ENCODE results near the gene HGD.

Gene HGD

DNA sequence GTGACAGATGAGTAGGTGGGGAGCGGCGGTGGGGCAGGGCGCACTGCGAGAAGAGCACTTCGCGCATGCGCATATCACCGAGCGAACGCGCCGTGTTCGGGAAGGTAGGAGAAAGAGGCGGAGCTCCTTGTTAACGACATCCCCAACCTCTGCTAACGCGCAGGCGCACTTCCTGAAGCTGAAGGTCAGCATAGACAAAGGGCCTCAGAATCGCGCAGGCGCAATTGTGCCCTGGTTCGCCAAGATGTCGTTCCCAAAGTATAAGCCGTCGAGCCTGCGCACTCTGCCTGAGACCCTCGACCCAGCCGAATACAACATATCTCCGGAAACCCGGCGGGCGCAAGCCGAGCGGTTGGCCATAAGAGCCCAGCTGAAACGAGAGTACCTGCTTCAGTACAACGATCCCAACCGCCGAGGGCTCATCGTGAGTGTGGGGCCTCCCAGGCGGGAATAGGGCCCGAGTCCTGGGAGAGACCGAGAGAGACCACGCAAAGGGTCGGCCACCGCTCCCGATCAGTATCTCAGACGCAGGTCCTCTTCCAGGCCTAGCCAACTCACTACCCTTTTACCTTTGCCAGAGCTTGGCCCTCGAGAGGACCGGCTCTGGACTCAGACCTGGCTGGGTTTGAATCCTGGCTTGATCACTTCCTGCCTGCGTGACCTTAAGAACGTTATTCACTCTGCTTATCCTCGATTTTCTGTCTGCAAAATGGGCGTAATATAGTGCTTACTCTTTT, 85.8 kb downstream of the HGD start, which contains the start of gene NDUFB4:
NDUFB4 (plus strand) TSS at position 221 of the 737 bp plus-strand sequence; CDS start at position 245, 24 bp downstream.
- peak; percentile 94 to 96 for DNase-seq (ENCODE audit: extremely low read depth in 1 of 2, low read depth in 1 of 2)

DNA sequence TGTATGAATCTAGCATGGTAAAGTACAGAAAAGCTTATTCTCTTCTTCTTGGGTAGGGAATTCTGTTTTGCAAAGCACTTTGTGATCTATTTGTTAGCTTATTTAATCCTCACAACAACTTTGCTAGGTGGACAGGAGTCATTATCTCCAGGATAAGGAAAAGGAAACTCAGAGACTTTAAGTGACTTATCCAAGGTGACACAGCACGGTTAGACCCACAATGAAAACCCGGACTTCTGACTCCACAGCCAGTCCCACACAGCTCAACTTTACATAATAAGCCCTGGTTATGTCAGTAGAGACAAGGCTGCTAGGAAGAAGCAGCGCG, 86.3 kb downstream of the HGD start:
- DNase-seq (ENCODE audit: extremely low read depth in 1 of 2, low read depth in 1 of 2), result no peak

DNA sequence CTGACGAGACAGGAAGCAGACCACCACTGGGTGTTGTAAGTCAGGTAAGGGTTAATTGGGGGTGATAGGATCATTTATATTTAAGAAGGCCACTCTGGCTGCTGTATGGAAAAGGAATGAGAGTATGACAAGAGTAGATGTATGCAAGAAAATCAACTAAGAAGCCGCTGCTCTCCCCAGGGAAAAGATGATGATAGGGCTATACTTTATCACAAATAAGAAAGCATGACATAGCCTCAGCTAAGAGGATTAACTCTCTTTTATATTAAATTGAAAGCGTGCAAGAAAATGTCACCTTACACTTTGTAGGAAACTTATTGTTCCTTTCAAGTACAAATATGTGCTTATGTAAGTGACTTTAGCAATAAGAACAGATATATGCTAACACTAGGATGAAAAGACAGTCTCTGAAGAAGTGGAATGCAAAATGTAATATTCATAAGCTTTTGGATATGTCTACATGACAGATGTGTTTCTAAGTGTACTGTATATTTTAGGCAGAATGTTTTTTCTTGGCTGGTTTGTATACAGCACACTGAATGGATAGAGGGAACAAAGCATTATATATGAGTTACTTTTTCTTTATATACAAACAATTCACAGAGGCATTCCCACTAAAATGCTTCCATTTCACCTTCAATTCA, 94.6 kb downstream of the HGD start:
- no peak for DNase-seq (ENCODE audit: extremely low read depth in 1 of 2, low read depth in 1 of 2)

All from activated CD8-positive, alpha-beta memory T cell treated with anti-CD3 and anti-CD28 coated beads for 1 hour (primary cell).